ENCODE results near the gene LCORL. TPM values are rescaled to one million over a fixed set of nuclear protein-coding genes. Genes with fewer than 3 reads are reported as not detected.

The LCORL gene
- total RNA-seq, 1 donor from 2014 or later, result 10.3 TPM

GRCh38 chr4:18049446-18049845 lies 27.9 kb upstream of the LCORL start:
- no peaks in the 10 kb centered on the region for H3K36me3 Mint-ChIP-seq (ENCODE audit: low read depth, unreplicated experiment)
- FAIRE-seq (no peak), DNase-seq (ENCODE audit: low read depth) (no peak)
- no peak overlapping the region for H3K4me3 Mint-ChIP-seq (ENCODE audit: unreplicated experiment)
- TF ChIP-seq CTCF (IDR thresholded peaks at IDR 0.05; ENCODE audit: insufficient read depth, low read depth, low read length), result no peak
- no peak for TF ChIP-seq EZH2 (IDR thresholded peaks at IDR 0.05; ENCODE audit: insufficient read depth, low read length)
- Histone ChIP-seq H3K4me1 (ENCODE audit: insufficient read depth, low read length) (no peaks in the 10 kb centered on the region), H2AFZ (ENCODE audit: low read depth, low read length) (no peak overlapping the region), H3K27ac (ENCODE audit: low read depth, low read length) (no peak overlapping the region), H4K20me1 (ENCODE audit: insufficient read depth, low read length) (no peaks in the 10 kb centered on the region), H3K9me3 (ENCODE audit: insufficient read depth, low read depth, low read length) (no peaks in the 10 kb centered on the region), H3K27me3 (ENCODE audit: insufficient read depth, low read length) (no peaks in the 10 kb centered on the region), H3K36me3 (ENCODE audit: insufficient read depth, low read length) (no peaks in the 10 kb centered on the region), H3K4me3 (ENCODE audit: insufficient read depth, low read depth, low read length) (no peak overlapping the region), H3K4me2 (ENCODE audit: low read length) (no peak overlapping the region), H3K9ac (ENCODE audit: low read length) (no peak overlapping the region), H3K79me2 (ENCODE audit: insufficient read depth, low read length) (no peaks in the 10 kb centered on the region)
- no peaks in the 10 kb centered on the region for H3K9me3 Mint-ChIP-seq (ENCODE audit: unreplicated experiment)
- H3K27me3 Mint-ChIP-seq (ENCODE audit: low read depth, unreplicated experiment), result no peaks in the 10 kb centered on the region
- H3K4me1 Mint-ChIP-seq (ENCODE audit: low read depth, unreplicated experiment), result no peaks in the 10 kb centered on the region
- no peak overlapping the region for H3K27ac Mint-ChIP-seq (ENCODE audit: unreplicated experiment)

GRCh38 chr4:18042754-18043153 lies 21.2 kb upstream of the LCORL start:
- DNase-seq (ENCODE audit: low read depth) (no peak), FAIRE-seq (no peak)
- Histone ChIP-seq H3K36me3 (ENCODE audit: insufficient read depth, low read length) (no peaks in the 10 kb centered on the region), H2AFZ (ENCODE audit: low read depth, low read length) (no peak overlapping the region), H3K4me3 (ENCODE audit: insufficient read depth, low read depth, low read length) (no peak overlapping the region), H3K9ac (ENCODE audit: low read length) (no peak overlapping the region), H3K79me2 (ENCODE audit: insufficient read depth, low read length) (no peaks in the 10 kb centered on the region), H3K4me2 (ENCODE audit: low read length) (no peak overlapping the region), H4K20me1 (ENCODE audit: insufficient read depth, low read length) (no peaks in the 10 kb centered on the region), H3K27ac (ENCODE audit: low read depth, low read length) (no peak overlapping the region), H3K9me3 (ENCODE audit: insufficient read depth, low read depth, low read length) (no peaks in the 10 kb centered on the region), H3K4me1 (ENCODE audit: insufficient read depth, low read length) (no peaks in the 10 kb centered on the region), H3K27me3 (ENCODE audit: insufficient read depth, low read length) (no peaks in the 10 kb centered on the region)
- Mint-ChIP-seq H3K9me3 (ENCODE audit: unreplicated experiment) (no peaks in the 10 kb centered on the region), H3K27ac (ENCODE audit: unreplicated experiment) (no peak overlapping the region), H3K27me3 (ENCODE audit: low read depth, unreplicated experiment) (no peaks in the 10 kb centered on the region), H3K4me1 (ENCODE audit: low read depth, unreplicated experiment) (peaks cover 3% of the 10 kb centered on the region), H3K4me3 (ENCODE audit: unreplicated experiment) (no peak overlapping the region), H3K36me3 (ENCODE audit: low read depth, unreplicated experiment) (no peaks in the 10 kb centered on the region)
- no peak for TF ChIP-seq EZH2 (IDR thresholded peaks at IDR 0.05; ENCODE audit: insufficient read depth, low read length)
- TF ChIP-seq CTCF (IDR thresholded peaks at IDR 0.05; ENCODE audit: insufficient read depth, low read depth, low read length), result no peak

- Mint-ChIP-seq H3K4me1 (ENCODE audit: low read depth, unreplicated experiment) (peaks cover 3% of the 10 kb centered on the region), H3K4me3 (ENCODE audit: unreplicated experiment) (no peak overlapping the region), H3K27me3 (ENCODE audit: low read depth, unreplicated experiment) (no peaks in the 10 kb centered on the region), H3K36me3 (ENCODE audit: low read depth, unreplicated experiment) (no peaks in the 10 kb centered on the region), H3K9me3 (ENCODE audit: unreplicated experiment) (no peaks in the 10 kb centered on the region), H3K27ac (ENCODE audit: unreplicated experiment) (no peak overlapping the region)
- Histone ChIP-seq H4K20me1 (ENCODE audit: insufficient read depth, low read length) (no peaks in the 10 kb centered on the region), H3K4me2 (ENCODE audit: low read length) (no peak overlapping the region), H3K9ac (ENCODE audit: low read length) (no peak overlapping the region), H3K4me1 (ENCODE audit: insufficient read depth, low read length) (no peaks in the 10 kb centered on the region), H3K9me3 (ENCODE audit: insufficient read depth, low read depth, low read length) (no peaks in the 10 kb centered on the region), H3K27ac (ENCODE audit: low read depth, low read length) (no peak overlapping the region), H3K79me2 (ENCODE audit: insufficient read depth, low read length) (no peaks in the 10 kb centered on the region), H3K4me3 (ENCODE audit: insufficient read depth, low read depth, low read length) (no peak overlapping the region), H2AFZ (ENCODE audit: low read depth, low read length) (no peak overlapping the region), H3K36me3 (ENCODE audit: insufficient read depth, low read length) (no peaks in the 10 kb centered on the region), H3K27me3 (ENCODE audit: insufficient read depth, low read length) (no peaks in the 10 kb centered on the region)
- no peak for TF ChIP-seq EZH2 (IDR thresholded peaks at IDR 0.05; ENCODE audit: insufficient read depth, low read length)
- no peak for TF ChIP-seq CTCF (IDR thresholded peaks at IDR 0.05; ENCODE audit: insufficient read depth, low read depth, low read length)
- DNase-seq (ENCODE audit: low read depth), result no peak
- FAIRE-seq, result no peak
Observed at GRCh38 chr4:18042012-18042411, 20.5 kb upstream of the LCORL start.
